SH-SY5Y (cell line): ENCODE results near the gene CCDC174.

Experiments
- GATA2 ChIP-seq: IDR thresholded peaks from 2 replicates; pipeline ENCODE4 v1.6.1; 2011; ENCODE audit warnings: mild to moderate bottlenecking, low read depth, low read length
- GATA3 ChIP-seq: IDR thresholded peaks from 2 replicates; pipeline ENCODE4 v1.6.1; 2011; ENCODE audit warnings: low read depth, mild to moderate bottlenecking, low read length, moderate library complexity

DNA sequence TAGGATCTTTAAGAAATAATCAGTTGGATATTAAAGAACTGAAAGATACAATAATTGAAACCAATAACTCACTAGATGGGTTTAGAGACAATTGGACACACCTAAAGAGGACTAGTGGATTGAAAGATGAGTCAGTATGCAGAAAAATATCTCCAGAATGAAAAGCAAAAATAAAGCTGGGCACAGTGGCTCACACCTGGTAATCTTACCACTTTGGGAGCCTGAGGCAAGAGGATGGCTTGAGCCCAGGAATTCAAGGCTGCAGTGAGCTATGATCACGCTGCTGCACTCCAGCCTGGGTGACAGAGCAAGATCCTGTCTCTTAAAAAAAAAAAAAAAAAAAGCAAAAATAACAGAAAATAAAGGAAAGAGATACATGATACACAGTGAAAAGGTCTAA, 37.4 kb upstream of the CCDC174 start:
- TF ChIP-seq GATA2 (no peak), GATA3 (no peak)
